ENCODE results near the gene TAF4B. TPM values are rescaled to one million over a fixed set of nuclear protein-coding genes. Genes with fewer than 3 reads are reported as not detected.

TAF4B gene
- total and polyA plus RNA-seq, 2 of the 8 experiments (the other 6 are each of a cell fraction or from before 2014, with no cell fraction given) = 9.3 to 19.8 TPM

- no peaks in the 10 kb centered on the region; a peak in 1 of 8 replicates for H3K36me3 ChIP-seq (ENCODE audit: control insufficient read depth in 2 of 4, insufficient read depth in 4 of 4, low read length in 3 of 4)
- H3K56ac ChIP-seq (replicated peaks; ENCODE audit: insufficient read length, low read depth, low read length) = no peak overlapping the region
- ChIA-PET CTCF (ENCODE audit: partially characterized antibody) (interaction anchor here (0.8 to 1.8 kb wide), 11 partner anchors 9 to 468 kb away, joined by 3 to 5 read pairs (median 3); no protein-coding TSS in a partner anchor), POLR2A (ENCODE audit: partially characterized antibody) (no interaction called here)
- no peak overlapping the region for H4K8ac ChIP-seq (ENCODE audit: extremely low read depth, insufficient read depth, low read length)
- no peak overlapping the region for H3K23ac ChIP-seq (ENCODE audit: insufficient read length)
- H3K4me2 ChIP-seq (ENCODE audit: insufficient read depth in 1 of 2, low read depth in 2 of 2, low read length in 2 of 2) = no peak overlapping the region
- FAIRE-seq (peak; percentile 48), DNase-seq (ENCODE audit: low read depth in 1 of 2, low spot score in 2 of 2) (no peak)
- no peak overlapping the region for H2AK5ac ChIP-seq (ENCODE audit: low read depth, low read length)
- no peaks in the 10 kb centered on the region for H3K9me3 ChIP-seq (ENCODE audit: insufficient read depth in 2 of 2, low read depth in 1 of 2, low read length in 1 of 2)
- no peak overlapping the region for H2BK20ac ChIP-seq (ENCODE audit: low read length)
- H3K27ac ChIP-seq (ENCODE audit: low read depth, low read length) = no peak overlapping the region
- H2BK5ac ChIP-seq (ENCODE audit: low read depth, low read length) = no peak overlapping the region
- WGBS, 2 experiments (ENCODE audit: extremely low coverage in 1 of 2, insufficient coverage in 1 of 2, insufficient read length in 1 of 2, insufficient replicate concordance in 2 of 2, low coverage in 1 of 2, low lambda C conversion rate in 2 of 2, missing lambda C conversion rate in 1 of 2) = 90% methylated on average over 3 of the region's 3 CpGs; no CpG with 5 or more reads in 1 of the 2 experiments
- H2AFZ ChIP-seq (ENCODE audit: low read length) = no peak overlapping the region
- peaks cover 0 to 2% (median 0%) of the 10 kb centered on the region in 4 experiments; a peak in 1 of 7 replicates for H3K4me1 ChIP-seq (replicated peaks in 1 of 4; ENCODE audit: control insufficient read depth in 3 of 4, insufficient read depth in 4 of 4, low read length in 3 of 4)
- no peaks in the 10 kb centered on the region for H3K23me2 ChIP-seq (ENCODE audit: low read depth, low read length)
- no peaks in the 10 kb centered on the region for H3K79me2 ChIP-seq (ENCODE audit: control insufficient read depth in 1 of 2, insufficient read depth in 2 of 2, low read length in 2 of 2)
- no peak overlapping the region for H3K4ac ChIP-seq (replicated peaks; ENCODE audit: insufficient read length, low read depth, low read length)
- peak; percentile 68 to 73 for TF ChIP-seq RAD21 (IDR thresholded peaks at IDR 0.05 in 1 of 2, conservative IDR thresholded peaks at IDR 0.05 in 1 of 2; ENCODE audit: low read depth in 2 of 2, low read length in 2 of 2)
- peak in 2 of 3 experiments; percentile 43 to 59; a peak in 2 of 4 replicates for TF ChIP-seq CTCF (IDR thresholded peaks at IDR 0.05; ENCODE audit: control extremely low read depth in 1 of 3, insufficient read depth in 1 of 3, low read depth in 1 of 3, low read length in 3 of 3)
- no peak for TF ChIP-seq JUND (IDR thresholded peaks at IDR 0.05; ENCODE audit: low read length)
- TF ChIP-seq CHD2 (IDR thresholded peaks at IDR 0.05; ENCODE audit: low read length) = no peak
- H3K9ac ChIP-seq (replicated peaks in 1 of 4; ENCODE audit: extremely low read depth in 1 of 4, low read depth in 3 of 4, low read length in 3 of 4) = no peak overlapping the region
- no peaks in the 10 kb centered on the region for H4K20me1 ChIP-seq (replicated peaks in 1 of 2; ENCODE audit: control insufficient read depth in 1 of 2, insufficient read depth in 2 of 2, low read length in 2 of 2)
- no peak overlapping the region for H2BK120ac ChIP-seq (replicated peaks; ENCODE audit: low read depth, low read length)
- no peak overlapping the region for H3K14ac ChIP-seq (ENCODE audit: insufficient read length)
- no peak overlapping the region for H4K5ac ChIP-seq (ENCODE audit: insufficient read length, low read depth, low read length)
- H2BK15ac ChIP-seq (ENCODE audit: low read length) = no peak overlapping the region
- H3K79me1 ChIP-seq (ENCODE audit: low read depth, low read length) = no peaks in the 10 kb centered on the region
- H3K27me3 ChIP-seq (replicated peaks in 1 of 4; ENCODE audit: control insufficient read depth in 3 of 4, extremely low read depth in 1 of 4, insufficient read depth in 3 of 4, low read length in 3 of 4) = no peaks in the 10 kb centered on the region
- H3K4me3 ChIP-seq (ENCODE audit: extremely low read depth in 1 of 4, insufficient read depth in 2 of 4, low read depth in 3 of 4, low read length in 4 of 4) = no peak overlapping the region
- H3K18ac ChIP-seq (ENCODE audit: extremely low read depth, low read length) = no peak overlapping the region
- H4K91ac ChIP-seq (replicated peaks; ENCODE audit: insufficient read length, low read length) = no peak overlapping the region
- no peak overlapping the region for H2BK12ac ChIP-seq (ENCODE audit: low read depth, low read length)
Measured at GRCh38 chr18:26307161-26307773, 81.0 kb downstream of the TAF4B start.
